NCI-H2107 treated with DMSO at 0.1 percent for 48 hours (cell line): Measurements from ENCODE around the gene MST1R.

Source experiments
- DNase-seq: peaks from one replicate; lab custom pipeline; 2025; ENCODE audit not compliant: unreplicated experiment; lab: John Stamatoyannopoulos, UW

Gene MST1R

DNA sequence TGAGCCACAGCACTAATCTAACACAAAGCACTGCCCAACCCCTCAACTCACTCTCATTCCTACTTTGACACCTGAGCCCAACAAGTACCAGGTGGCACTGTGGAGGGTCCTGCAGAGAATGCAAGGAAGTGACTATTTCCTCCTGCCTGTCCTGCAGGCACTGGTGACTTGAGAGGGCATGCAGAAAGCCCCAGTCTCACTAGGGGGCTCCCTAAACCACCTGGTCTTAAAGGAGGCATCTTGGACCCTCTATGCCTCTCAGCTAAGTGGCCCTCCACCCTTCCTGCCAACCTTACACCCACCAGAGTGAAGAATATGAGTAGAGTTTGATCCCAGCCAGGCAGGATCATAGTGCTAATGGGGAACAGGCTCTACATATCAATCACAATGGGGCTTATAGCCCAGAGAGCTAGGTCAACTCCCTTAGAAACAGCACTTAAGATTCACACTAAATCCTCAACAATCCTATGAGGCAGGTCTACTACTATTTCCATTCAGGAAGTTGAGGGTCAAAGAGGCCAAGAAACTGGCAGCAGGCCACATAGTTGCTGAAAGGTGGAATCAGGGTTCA lies 62.5 kb downstream of the MST1R start:
- DNase-seq = peak; percentile 68

DNA sequence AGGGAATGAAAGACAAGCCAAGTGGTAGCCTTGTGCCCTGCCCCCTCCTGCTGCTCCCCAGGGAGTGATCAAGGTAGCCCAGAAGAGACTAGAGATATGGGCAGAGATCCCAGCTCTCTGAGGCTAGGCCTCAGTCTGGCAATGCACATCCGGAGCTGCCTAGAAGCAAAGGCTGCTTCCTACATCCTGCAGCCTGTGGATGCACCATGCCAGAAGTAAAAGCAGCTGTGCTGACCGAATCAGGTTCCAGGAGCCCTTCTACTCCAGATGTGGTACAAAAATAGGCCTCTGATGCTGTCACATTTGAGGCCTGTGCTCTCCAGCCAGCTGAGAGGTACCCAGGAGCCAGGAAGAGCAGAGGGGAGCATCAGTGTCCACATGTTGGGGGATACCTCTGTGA lies 63.3 kb downstream of the MST1R start:
- DNase-seq = no peak

DNA sequence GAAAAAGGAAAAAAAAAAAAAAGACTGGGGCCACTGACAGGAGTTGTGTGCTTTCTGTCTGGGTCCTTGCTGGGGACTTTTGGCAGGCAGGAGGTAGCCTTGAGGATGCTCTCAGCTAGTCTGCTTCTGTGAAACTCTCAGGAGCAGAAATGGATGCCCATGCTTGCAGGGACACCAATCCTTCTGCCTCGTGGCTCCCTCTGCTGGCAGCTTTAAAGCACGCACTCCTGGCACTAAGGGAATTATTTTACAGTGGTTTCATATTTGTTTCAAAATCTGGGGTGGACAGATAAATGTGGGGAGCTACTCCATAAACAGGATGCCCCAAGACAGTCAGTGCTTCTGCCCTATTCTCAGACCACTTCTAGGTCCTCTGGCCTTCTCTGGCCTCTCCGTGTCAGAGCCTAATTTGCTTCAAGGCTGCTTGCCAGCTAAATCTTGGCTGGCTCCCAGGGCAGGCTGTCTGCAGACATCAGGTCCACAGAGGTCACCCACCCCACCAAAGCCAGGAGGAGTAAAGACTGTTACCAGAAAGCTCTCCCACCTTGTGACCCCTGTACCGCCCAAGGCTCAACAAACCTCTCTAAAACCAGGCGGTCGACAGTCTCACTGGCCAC lies 64.4 kb downstream of the MST1R start:
- peak; percentile 30 for DNase-seq
